ENCODE measurements around the gene LCMT1.

DNA sequence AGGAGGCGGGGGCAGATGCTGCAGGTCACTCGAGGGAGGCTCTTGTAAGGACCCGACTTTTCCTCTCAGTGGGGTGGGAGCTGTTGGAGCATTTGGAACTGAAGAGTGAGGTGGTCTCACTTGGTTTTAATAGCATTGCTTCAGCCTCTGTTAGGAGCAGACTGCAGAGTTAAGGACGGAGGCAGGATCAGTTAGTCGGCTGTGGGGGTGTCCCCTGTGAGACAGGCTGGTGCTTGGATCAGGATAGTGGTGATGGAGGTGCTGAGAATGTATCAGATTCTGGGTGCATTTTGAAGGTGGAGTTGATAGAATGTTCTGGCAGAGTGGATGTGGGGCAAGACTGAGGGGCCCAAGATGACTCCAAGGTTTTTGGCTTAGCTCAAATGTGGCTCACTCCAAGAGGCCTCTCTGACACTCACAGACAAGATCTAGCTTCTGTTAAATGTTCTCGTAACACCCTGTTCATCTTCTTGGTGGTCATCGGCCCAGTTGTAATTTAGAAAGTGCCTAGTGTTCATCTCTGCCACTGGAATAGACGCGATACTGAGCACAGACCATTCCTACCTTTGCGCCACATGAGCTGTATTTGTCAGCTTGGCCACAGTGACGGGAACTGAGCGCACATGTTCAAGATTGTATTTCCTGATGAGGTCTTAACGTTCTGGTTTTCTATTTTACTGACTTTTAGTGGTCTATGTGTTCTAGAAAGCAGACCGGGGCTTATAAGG is 7.5 kb downstream of the LCMT1 start:
- TF ChIP-seq ZNF543 (CRISPR knock-in tag; IDR thresholded peaks at IDR 0.05) (no peak), POLR2G (IDR thresholded peaks at IDR 0.05; ENCODE audit: low read depth, low read length) (no peak), HOXA9 (CRISPR knock-in tag; IDR thresholded peaks at IDR 0.05; ENCODE audit: borderline replicate concordance) (no peak), EZH2 (conservative IDR thresholded peaks at IDR 0.05; ENCODE audit: low read depth, low read length) (no peak), ZBTB8A (CRISPR knock-in tag; IDR thresholded peaks at IDR 0.05; ENCODE audit: borderline replicate concordance, low read depth) (no peak), GFI1 (CRISPR knock-in tag; IDR thresholded peaks at IDR 0.05; ENCODE audit: borderline replicate concordance) (no peak), PHB2 (IDR thresholded peaks at IDR 0.05; ENCODE audit: partially characterized antibody) (no peak)
- TF ChIP-seq, protein P1, sequence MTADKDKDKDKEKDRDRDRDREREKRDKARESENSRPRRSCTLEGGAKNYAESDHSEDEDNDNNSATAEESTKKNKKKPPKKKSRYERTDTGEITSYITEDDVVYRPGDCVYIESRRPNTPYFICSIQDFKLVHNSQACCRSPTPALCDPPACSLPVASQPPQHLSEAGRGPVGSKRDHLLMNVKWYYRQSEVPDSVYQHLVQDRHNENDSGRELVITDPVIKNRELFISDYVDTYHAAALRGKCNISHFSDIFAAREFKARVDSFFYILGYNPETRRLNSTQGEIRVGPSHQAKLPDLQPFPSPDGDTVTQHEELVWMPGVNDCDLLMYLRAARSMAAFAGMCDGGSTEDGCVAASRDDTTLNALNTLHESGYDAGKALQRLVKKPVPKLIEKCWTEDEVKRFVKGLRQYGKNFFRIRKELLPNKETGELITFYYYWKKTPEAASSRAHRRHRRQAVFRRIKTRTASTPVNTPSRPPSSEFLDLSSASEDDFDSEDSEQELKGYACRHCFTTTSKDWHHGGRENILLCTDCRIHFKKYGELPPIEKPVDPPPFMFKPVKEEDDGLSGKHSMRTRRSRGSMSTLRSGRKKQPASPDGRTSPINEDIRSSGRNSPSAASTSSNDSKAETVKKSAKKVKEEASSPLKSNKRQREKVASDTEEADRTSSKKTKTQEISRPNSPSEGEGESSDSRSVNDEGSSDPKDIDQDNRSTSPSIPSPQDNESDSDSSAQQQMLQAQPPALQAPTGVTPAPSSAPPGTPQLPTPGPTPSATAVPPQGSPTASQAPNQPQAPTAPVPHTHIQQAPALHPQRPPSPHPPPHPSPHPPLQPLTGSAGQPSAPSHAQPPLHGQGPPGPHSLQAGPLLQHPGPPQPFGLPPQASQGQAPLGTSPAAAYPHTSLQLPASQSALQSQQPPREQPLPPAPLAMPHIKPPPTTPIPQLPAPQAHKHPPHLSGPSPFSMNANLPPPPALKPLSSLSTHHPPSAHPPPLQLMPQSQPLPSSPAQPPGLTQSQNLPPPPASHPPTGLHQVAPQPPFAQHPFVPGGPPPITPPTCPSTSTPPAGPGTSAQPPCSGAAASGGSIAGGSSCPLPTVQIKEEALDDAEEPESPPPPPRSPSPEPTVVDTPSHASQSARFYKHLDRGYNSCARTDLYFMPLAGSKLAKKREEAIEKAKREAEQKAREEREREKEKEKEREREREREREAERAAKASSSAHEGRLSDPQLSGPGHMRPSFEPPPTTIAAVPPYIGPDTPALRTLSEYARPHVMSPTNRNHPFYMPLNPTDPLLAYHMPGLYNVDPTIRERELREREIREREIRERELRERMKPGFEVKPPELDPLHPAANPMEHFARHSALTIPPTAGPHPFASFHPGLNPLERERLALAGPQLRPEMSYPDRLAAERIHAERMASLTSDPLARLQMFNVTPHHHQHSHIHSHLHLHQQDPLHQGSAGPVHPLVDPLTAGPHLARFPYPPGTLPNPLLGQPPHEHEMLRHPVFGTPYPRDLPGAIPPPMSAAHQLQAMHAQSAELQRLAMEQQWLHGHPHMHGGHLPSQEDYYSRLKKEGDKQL (CRISPR knock-in tag; IDR thresholded peaks at IDR 0.05; ENCODE audit: low read depth) = no peak
